H1 (cell line): ENCODE measurements around the gene DIS3. TPM values are rescaled to one million over a fixed set of nuclear protein-coding genes. Genes with fewer than 3 reads are reported as not detected.

Experiments
- CTCF ChIA-PET: fragments of 300-600 bp; sonication (Branson Sonifier 250); formaldehyde crosslinking; loops from one replicate; lab custom pipeline; 2021; ENCODE audit not compliant: partially characterized antibody; lab: Charles Lee
- POLR2A ChIA-PET: fragments of 300-600 bp; sonication (Branson Sonifier 250); formaldehyde crosslinking; loops from one replicate; lab custom pipeline; 2021; ENCODE audit warnings: inconsistent platforms; ENCODE audit not compliant: partially characterized antibody; lab: Charles Lee
- DNase-seq, 2 experiments: peaks; one replicate each; pipeline versions ENCODE4 v3.0.0 to v3.0.0-alpha.2; 2010 to 2022; ENCODE audit warnings: low spot score in 2 of 2, low read depth in 1 of 2, mixed read lengths in 1 of 2
- FAIRE-seq: peaks from 2 replicates; lab custom pipeline; 2011; peaks lifted over from hg19 to GRCh38; lab: Jason Lieb, UNC
- H2AFZ ChIP-seq: 2 replicates; pipeline ENCODE4 v1.8.1; 2012; ENCODE audit warnings: low read length, inconsistent platforms
- H2AK5ac ChIP-seq: 2 replicates; pipeline ENCODE4 v1.6.1; 2013; ENCODE audit warnings: low read depth, low read length
- H2BK120ac ChIP-seq: replicated peaks from 2 replicates; pipeline ENCODE3; 2013; ENCODE audit warnings: low read depth, low read length, inconsistent platforms
- H2BK12ac ChIP-seq: 2 replicates; pipeline ENCODE4 v1.6.1; 2013; ENCODE audit warnings: low read depth, low read length
- H2BK15ac ChIP-seq: 2 replicates; pipeline ENCODE4 v1.6.1; 2013; ENCODE audit warnings: low read length
- H2BK20ac ChIP-seq: 2 replicates; pipeline ENCODE4 v1.6.1; 2013; ENCODE audit warnings: low read length
- H2BK5ac ChIP-seq: 2 replicates; pipeline ENCODE4 v1.6.1; 2013; ENCODE audit warnings: low read depth, low read length
- H3K14ac ChIP-seq: 2 replicates; pipeline ENCODE4 v1.6.1; 2013; ENCODE audit warnings: inconsistent platforms; ENCODE audit not compliant: insufficient read length
- H3K18ac ChIP-seq: 2 replicates; pipeline ENCODE4 v1.6.1; 2013; ENCODE audit warnings: low read length; ENCODE audit errors: extremely low read depth
- H3K23ac ChIP-seq: 2 replicates; pipeline ENCODE4 v1.6.1; 2013; ENCODE audit warnings: inconsistent platforms; ENCODE audit not compliant: insufficient read length
- H3K23me2 ChIP-seq: 2 replicates; pipeline ENCODE4 v1.6.1; 2013; ENCODE audit warnings: low read depth, low read length
- H3K27ac ChIP-seq: 2 replicates; pipeline ENCODE4 v1.6.1; 2011; ENCODE audit warnings: low read depth, low read length, inconsistent platforms
- H3K27me3 ChIP-seq, 4 experiments: replicated peaks in 1 of 4; 1 replicate in 1 of 4; 2 replicates in 3 of 4; pipeline versions ENCODE4 v1.6.1 to v1.8.1; 2011 to 2013; ENCODE audit warnings: low read length in 3 of 4, mild to moderate bottlenecking in 3 of 4, inconsistent platforms in 2 of 4, mixed read lengths in 2 of 4, moderate library complexity in 1 of 4; ENCODE audit not compliant: control insufficient read depth in 3 of 4, insufficient read depth in 3 of 4; ENCODE audit errors: extremely low read depth in 1 of 4
- H3K36me3 ChIP-seq, 4 experiments: 2 replicates each; pipeline versions ENCODE4 v1.6.1 to v1.8.1; 2011 to 2013; ENCODE audit warnings: mild to moderate bottlenecking in 4 of 4, low read length in 3 of 4, moderate library complexity in 2 of 4, control low read depth in 1 of 4, inconsistent platforms in 1 of 4; ENCODE audit not compliant: insufficient read depth in 4 of 4, control insufficient read depth in 2 of 4
- H3K4ac ChIP-seq: replicated peaks from 2 replicates; pipeline ENCODE3; 2013; ENCODE audit warnings: low read length, low read depth, mixed read lengths, inconsistent platforms; ENCODE audit not compliant: insufficient read length
- H3K4me1 ChIP-seq, 4 experiments: replicated peaks in 1 of 4; 1 replicate in 1 of 4; 2 replicates in 3 of 4; pipeline versions ENCODE4 v1.6.1 to v1.8.1; 2011 to 2013; ENCODE audit warnings: low read length in 3 of 4, inconsistent platforms in 2 of 4, mixed read lengths in 1 of 4; ENCODE audit not compliant: insufficient read depth in 4 of 4, control insufficient read depth in 3 of 4
- H3K4me2 ChIP-seq, 2 experiments: 2 replicates each; pipeline versions ENCODE4 v1.6.1 to v1.8.1; 2011 to 2013; ENCODE audit warnings: low read depth in 2 of 2, low read length in 2 of 2, control low read depth in 1 of 2, inconsistent platforms in 1 of 2, mild to moderate bottlenecking in 1 of 2; ENCODE audit not compliant: insufficient read depth in 1 of 2
- H3K4me3 ChIP-seq, 4 experiments: fragments of 200-600, 300-600 bp in 1 of 4; sonication (generic), shearing (Covaris generic), sonication (Bioruptor Twin) in 1 of 4; 2 replicates each; pipeline versions ENCODE4 v1.5.1 to v1.8.1; 2011 to 2016; ENCODE audit warnings: low read length in 4 of 4, low read depth in 3 of 4, control low read depth in 2 of 4, inconsistent platforms in 2 of 4, mild to moderate bottlenecking in 2 of 4, mixed read lengths in 1 of 4, moderate library complexity in 1 of 4; ENCODE audit not compliant: insufficient read depth in 2 of 4; ENCODE audit errors: extremely low read depth in 1 of 4
- H3K56ac ChIP-seq: replicated peaks from 2 replicates; pipeline ENCODE3; 2013; ENCODE audit warnings: low read depth, mild to moderate bottlenecking, mixed read lengths, low read length, inconsistent platforms; ENCODE audit not compliant: insufficient read length
- H3K79me1 ChIP-seq: 2 replicates; pipeline ENCODE4 v1.6.1; 2013; ENCODE audit warnings: low read depth, low read length, control low read depth
- H3K79me2 ChIP-seq, 2 experiments: 2 replicates each; pipeline versions ENCODE4 v1.6.1 to v1.8.1; 2012 to 2013; ENCODE audit warnings: low read length in 2 of 2, mild to moderate bottlenecking in 2 of 2, inconsistent platforms in 1 of 2; ENCODE audit not compliant: insufficient read depth in 2 of 2, control insufficient read depth in 1 of 2
- H3K9ac ChIP-seq, 4 experiments: replicated peaks in 1 of 4; 1 replicate in 1 of 4; 2 replicates in 3 of 4; pipeline versions ENCODE4 v1.6.1 to v1.8.1; 2011 to 2013; ENCODE audit warnings: low read depth in 3 of 4, low read length in 3 of 4, control low read depth in 2 of 4, mild to moderate bottlenecking in 2 of 4, moderate library complexity in 2 of 4, inconsistent platforms in 1 of 4; ENCODE audit errors: extremely low read depth in 1 of 4
- H3K9me3 ChIP-seq, 2 experiments: 2 replicates each; pipeline versions ENCODE4 v1.6.1 to v1.8.1; 2012 to 2013; ENCODE audit warnings: mild to moderate bottlenecking in 2 of 2, moderate library complexity in 2 of 2, control low read depth in 1 of 2, inconsistent platforms in 1 of 2, low read depth in 1 of 2, low read length in 1 of 2, mixed read lengths in 1 of 2; ENCODE audit not compliant: insufficient read depth in 2 of 2
- H4K20me1 ChIP-seq, 2 experiments: replicated peaks in 1 of 2; 2 replicates each; pipeline versions ENCODE3 to v1.8.1; 2011 to 2013; ENCODE audit warnings: inconsistent platforms in 2 of 2, low read length in 2 of 2, mild to moderate bottlenecking in 1 of 2; ENCODE audit not compliant: insufficient read depth in 2 of 2, control insufficient read depth in 1 of 2
- H4K5ac ChIP-seq: 2 replicates; pipeline ENCODE4 v1.6.1; 2013; ENCODE audit warnings: low read length, low read depth, mixed read lengths, inconsistent platforms; ENCODE audit not compliant: insufficient read length
- H4K8ac ChIP-seq: 2 replicates; pipeline ENCODE4 v1.8.0; 2013; ENCODE audit warnings: mild to moderate bottlenecking, moderate library complexity, low read length, inconsistent platforms; ENCODE audit not compliant: insufficient read depth; ENCODE audit errors: extremely low read depth
- H4K91ac ChIP-seq: replicated peaks from 2 replicates; pipeline ENCODE3; 2013; ENCODE audit warnings: low read length, mixed read lengths, inconsistent platforms; ENCODE audit not compliant: insufficient read length
- CREB1 ChIP-seq: IDR thresholded peaks from 2 replicates; pipeline ENCODE4 v1.6.1; 2012; ENCODE audit warnings: inconsistent platforms
- CTBP2 ChIP-seq: IDR thresholded peaks from 2 replicates; pipeline ENCODE4 v1.7.0; 2011; ENCODE audit warnings: borderline replicate concordance, mild to moderate bottlenecking, moderate library complexity, mixed read lengths, low read length; ENCODE audit not compliant: insufficient read depth, insufficient read length
- CTCF ChIP-seq, 3 experiments: IDR thresholded peaks; 1 replicate in 2 of 3; 2 replicates in 1 of 3; pipeline versions ENCODE4 v1.5.1 to v1.6.1; 2011; ENCODE audit warnings: low read length in 3 of 3, mild to moderate bottlenecking in 3 of 3, inconsistent platforms in 2 of 3, low read depth in 1 of 3, moderate library complexity in 1 of 3; ENCODE audit not compliant: insufficient read depth in 1 of 3; ENCODE audit errors: control extremely low read depth in 1 of 3
- E2F6 ChIP-seq: IDR thresholded peaks from 2 replicates; pipeline ENCODE4 v1.6.1; 2012; ENCODE audit warnings: inconsistent platforms
- NRF1 ChIP-seq: IDR thresholded peaks from 2 replicates; pipeline ENCODE4 v1.6.1; 2011; ENCODE audit warnings: mild to moderate bottlenecking, low read depth, low read length, improper control_type of control experiment
- PHF8 ChIP-seq: fragments of 200-600 bp; sonication (generic); conservative IDR thresholded peaks from 2 replicates; pipeline ENCODE4 v1.7.1; 2012; ENCODE audit warnings: low read depth, mild to moderate bottlenecking, inconsistent platforms, low read length, moderate library complexity
- POU5F1 ChIP-seq: IDR thresholded peaks from 2 replicates; pipeline ENCODE4 v1.6.1; 2011; ENCODE audit warnings: low read depth, mild to moderate bottlenecking, low read length, moderate library complexity
- RAD21 ChIP-seq, 2 experiments: IDR thresholded peaks in 1 of 2; conservative IDR thresholded peaks in 1 of 2; 2 replicates each; pipeline ENCODE4 v1.6.1; 2011; ENCODE audit warnings: low read depth in 2 of 2, low read length in 2 of 2, improper control_type of control experiment in 1 of 2, inconsistent platforms in 1 of 2, mild to moderate bottlenecking in 1 of 2, moderate library complexity in 1 of 2
- RBBP5 ChIP-seq: IDR thresholded peaks from 2 replicates; pipeline ENCODE4 v1.7.1; 2012; ENCODE audit warnings: low read depth, mild to moderate bottlenecking, inconsistent platforms, low read length, moderate library complexity, borderline replicate concordance
- RXRA ChIP-seq: IDR thresholded peaks from 2 replicates; pipeline ENCODE4 v1.6.1; 2011; ENCODE audit warnings: low read depth, mild to moderate bottlenecking, low read length, moderate library complexity; ENCODE audit not compliant: insufficient read depth
- SP2 ChIP-seq: IDR thresholded peaks from 2 replicates; pipeline ENCODE4 v1.6.1; 2012; ENCODE audit warnings: mild to moderate bottlenecking, low read length, inconsistent platforms
- WGBS, 2 experiments: shearing (Covaris generic) in 1 of 2; methylation state at CpG; one replicate each; pipeline versions ENCODE4 v1.1.6 to v1.1.7; 2013 to 2015; ENCODE audit warnings: low lambda C conversion rate in 2 of 2, mixed read lengths in 2 of 2, inconsistent platforms in 1 of 2, low coverage in 1 of 2, missing lambda C conversion rate in 1 of 2; ENCODE audit not compliant: insufficient replicate concordance in 2 of 2, insufficient coverage in 1 of 2, insufficient read length in 1 of 2; ENCODE audit errors: extremely low coverage in 1 of 2, missing lambda C conversion rate in 1 of 2; 5-methylcytosine and 5-hydroxymethylcytosine counted together
- polyA plus RNA-seq, 7 experiments: library from polyadenylated mRNA; depleted of rRNA in 3 of 7; stranded (reverse) in 5 of 7; unstranded in 2 of 7; fragments of >200 nt in 5 of 7; fragments of 200-250 nt in 2 of 7; gene quantifications; 1 replicate in 5 of 7; 2 replicates in 1 of 7; 4 replicates in 1 of 7; pipeline versions ENCODE4 v1.2.1 to v1.2.3, GENCODE V29; 2011 to 2013; ENCODE audit warnings: missing spikeins in 2 of 7, mixed read lengths in 2 of 7
- total RNA-seq: library from RNA; stranded (reverse); fragmentation: NEBNext Ultra II Directional; extraction: Animal tissue kit (Norgen Biotek cat#: 25700); gene quantifications from 2 replicates; pipeline ENCODE4 v1.2.1, GENCODE V29; 2021

DIS3 gene
- total and polyA plus RNA-seq, 2 of the 8 experiments (the other 6 are each of a cell fraction or from before 2014, with no cell fraction given), result 10.8 to 39.9 TPM

GRCh38 chr13:72823724-72824123 lies 42.0 kb upstream of the DIS3 start:
- Histone ChIP-seq H3K27ac (no peak overlapping the region), H4K91ac (no peak overlapping the region), H3K9me3 (no peaks in the 10 kb centered on the region), H2BK12ac (no peak overlapping the region), H2AFZ (no peak overlapping the region), H2BK5ac (no peak overlapping the region), H2AK5ac (no peak overlapping the region), H3K4ac (no peak overlapping the region), H3K4me2 (no peak overlapping the region), H3K14ac (no peak overlapping the region), H2BK15ac (no peak overlapping the region), H2BK120ac (no peak overlapping the region), H4K8ac (no peak overlapping the region), H3K23ac (no peak overlapping the region), H4K5ac (no peak overlapping the region), H3K9ac (no peak overlapping the region), H3K4me3 (no peak overlapping the region), H3K36me3 (no peaks in the 10 kb centered on the region; a peak in 2 of 8 replicates), H4K20me1 (no peaks in the 10 kb centered on the region), H3K18ac (no peak overlapping the region), H3K79me2 (no peaks in the 10 kb centered on the region), H3K27me3 (no peaks in the 10 kb centered on the region), H3K23me2 (no peaks in the 10 kb centered on the region), H3K4me1 (peaks cover 0 to 2% (median 0%) of the 10 kb centered on the region in 4 experiments; a peak in 1 of 7 replicates), H2BK20ac (no peak overlapping the region), H3K79me1 (no peaks in the 10 kb centered on the region), H3K56ac (no peak overlapping the region)
- FAIRE-seq, result no peak
- ChIA-PET POLR2A (no interaction called here), CTCF (no interaction called here)
- WGBS, 2 experiments, result 93% methylated on average over 3 of the region's 3 CpGs; no CpG with 5 or more reads in 1 of the 2 experiments
- DNase-seq, result no peak
- TF ChIP-seq CTBP2 (no peak), NRF1 (no peak), SP2 (no peak), PHF8 (no peak), POU5F1 (no peak), E2F6 (no peak), RBBP5 (no peak), CREB1 (no peak), RAD21 (IDR thresholded peaks at IDR 0.05 in 1 of 2, conservative IDR thresholded peaks at IDR 0.05 in 1 of 2; ENCODE audit: low read depth in 2 of 2, low read length in 2 of 2) (no peak), CTCF (IDR thresholded peaks at IDR 0.05; ENCODE audit: control extremely low read depth in 1 of 3, insufficient read depth in 1 of 3, low read depth in 1 of 3, low read length in 3 of 3) (no peak), RXRA (no peak)
